GM12872 (cell line): Measurements from ENCODE around the gene CEACAM3.
A peak's percentile ranks its signal among the peaks of the same experiment; 100 is the strongest.

Experiments
- TF ChIP-seq, protein P1 (sequence below): IDR thresholded peaks from 3 replicates; pipeline ENCODE4 v1.5.1; 2011; ENCODE audit warnings: low read depth, mild to moderate bottlenecking, low read length, moderate library complexity; ENCODE audit not compliant: insufficient read depth

Gene CEACAM3

DNA sequence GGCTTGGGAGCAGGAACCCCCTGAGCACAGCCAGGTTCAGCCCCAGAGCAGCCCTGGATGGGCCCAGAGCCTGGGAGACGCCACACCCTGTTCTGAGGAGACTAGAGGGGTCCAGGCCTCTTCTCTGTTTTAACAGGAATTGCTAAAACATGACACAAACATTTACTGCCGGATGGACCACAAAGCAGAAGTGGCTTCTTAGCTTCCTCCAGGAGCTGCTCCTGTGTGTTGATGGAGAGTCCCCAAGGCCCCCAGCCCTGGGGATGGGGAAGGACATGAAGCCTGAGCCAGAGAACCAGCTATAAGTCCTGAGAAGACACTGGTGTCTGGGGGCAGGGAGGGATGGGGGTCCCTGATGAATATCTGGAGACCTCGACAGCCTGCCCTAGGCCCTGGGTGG, 14.6 kb downstream of the CEACAM3 start:
- TF ChIP-seq, protein P1, sequence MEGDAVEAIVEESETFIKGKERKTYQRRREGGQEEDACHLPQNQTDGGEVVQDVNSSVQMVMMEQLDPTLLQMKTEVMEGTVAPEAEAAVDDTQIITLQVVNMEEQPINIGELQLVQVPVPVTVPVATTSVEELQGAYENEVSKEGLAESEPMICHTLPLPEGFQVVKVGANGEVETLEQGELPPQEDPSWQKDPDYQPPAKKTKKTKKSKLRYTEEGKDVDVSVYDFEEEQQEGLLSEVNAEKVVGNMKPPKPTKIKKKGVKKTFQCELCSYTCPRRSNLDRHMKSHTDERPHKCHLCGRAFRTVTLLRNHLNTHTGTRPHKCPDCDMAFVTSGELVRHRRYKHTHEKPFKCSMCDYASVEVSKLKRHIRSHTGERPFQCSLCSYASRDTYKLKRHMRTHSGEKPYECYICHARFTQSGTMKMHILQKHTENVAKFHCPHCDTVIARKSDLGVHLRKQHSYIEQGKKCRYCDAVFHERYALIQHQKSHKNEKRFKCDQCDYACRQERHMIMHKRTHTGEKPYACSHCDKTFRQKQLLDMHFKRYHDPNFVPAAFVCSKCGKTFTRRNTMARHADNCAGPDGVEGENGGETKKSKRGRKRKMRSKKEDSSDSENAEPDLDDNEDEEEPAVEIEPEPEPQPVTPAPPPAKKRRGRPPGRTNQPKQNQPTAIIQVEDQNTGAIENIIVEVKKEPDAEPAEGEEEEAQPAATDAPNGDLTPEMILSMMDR = no peak

DNA sequence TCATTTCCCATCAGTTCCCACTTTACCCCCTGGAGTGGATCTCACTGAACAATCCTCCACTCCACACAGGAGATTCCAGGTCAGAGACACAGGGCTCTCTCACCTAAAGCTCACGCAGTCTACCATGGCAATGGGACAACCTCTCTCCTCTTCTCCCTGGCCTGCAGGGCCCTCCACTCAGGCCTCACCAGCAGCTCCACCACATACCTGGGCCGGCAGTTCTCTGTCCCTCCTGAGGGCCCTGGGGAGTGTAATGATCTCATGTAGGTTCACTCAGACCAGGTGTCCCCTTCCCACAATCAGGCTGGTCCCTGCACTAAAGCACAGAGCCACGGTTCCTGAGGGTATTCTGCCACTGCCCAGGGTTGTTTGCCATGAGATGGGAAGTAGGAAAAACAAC, 15.6 kb downstream of the CEACAM3 start:
- TF ChIP-seq, protein P1 = no peak

DNA sequence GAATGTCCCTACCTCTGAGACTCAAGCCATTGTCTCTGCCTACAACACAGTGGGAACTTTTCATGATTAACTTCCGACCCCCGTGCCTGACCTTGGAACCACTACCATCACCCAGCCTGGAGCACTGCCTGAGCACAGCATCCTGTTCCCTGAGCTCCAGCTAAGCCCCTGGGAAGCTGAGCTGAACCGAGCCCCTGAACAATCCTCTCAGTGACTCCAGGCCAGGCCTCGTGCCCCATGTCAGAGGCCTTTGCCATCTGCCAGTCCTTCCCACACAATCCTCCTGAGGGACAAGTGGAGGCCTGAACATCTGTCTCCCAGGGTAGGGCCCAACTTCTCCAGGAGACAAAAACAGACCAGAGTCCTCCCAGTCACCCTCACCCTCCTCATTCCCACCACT, 17.5 kb downstream of the CEACAM3 start:
- TF ChIP-seq, protein P1 = no peak

DNA sequence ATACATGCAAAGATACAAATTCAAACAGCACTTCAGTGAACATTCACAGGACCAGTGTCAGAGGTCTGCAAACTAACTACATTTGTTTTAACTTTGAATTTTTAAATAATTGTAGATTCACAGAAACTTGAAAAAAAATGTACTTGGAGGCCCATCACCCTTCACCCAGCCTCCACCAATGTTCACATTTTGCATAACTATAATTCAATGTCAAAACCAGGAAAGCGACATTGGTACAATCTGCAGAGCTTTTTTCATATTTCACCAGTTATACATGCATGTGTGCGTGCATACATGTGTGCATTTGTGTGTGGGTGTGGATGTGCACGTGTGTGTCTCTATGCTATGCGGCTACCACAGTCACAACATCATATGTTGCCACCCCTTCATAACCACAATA, 18.9 kb downstream of the CEACAM3 start:
- TF ChIP-seq, protein P1 = no peak

DNA sequence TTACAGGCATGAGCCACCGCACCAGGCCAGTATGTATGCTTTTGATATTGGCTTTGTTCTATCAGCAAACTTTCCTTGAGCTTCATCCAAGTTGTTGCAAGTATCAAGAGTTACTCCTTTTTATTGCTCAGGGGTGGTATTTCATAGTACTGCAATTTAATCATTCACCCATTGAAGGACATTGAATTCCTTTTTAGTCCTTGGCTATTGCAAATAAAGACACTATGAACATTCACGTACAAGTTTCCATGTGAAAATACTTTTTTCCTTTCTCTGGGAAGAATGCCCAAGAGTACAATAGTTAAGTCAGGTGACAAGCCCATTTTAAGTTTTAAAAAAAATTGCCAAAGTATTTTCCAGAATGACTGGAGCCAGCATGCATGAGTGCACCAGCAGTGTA, 20.4 kb downstream of the CEACAM3 start:
- TF ChIP-seq, protein P1 = no peak

DNA sequence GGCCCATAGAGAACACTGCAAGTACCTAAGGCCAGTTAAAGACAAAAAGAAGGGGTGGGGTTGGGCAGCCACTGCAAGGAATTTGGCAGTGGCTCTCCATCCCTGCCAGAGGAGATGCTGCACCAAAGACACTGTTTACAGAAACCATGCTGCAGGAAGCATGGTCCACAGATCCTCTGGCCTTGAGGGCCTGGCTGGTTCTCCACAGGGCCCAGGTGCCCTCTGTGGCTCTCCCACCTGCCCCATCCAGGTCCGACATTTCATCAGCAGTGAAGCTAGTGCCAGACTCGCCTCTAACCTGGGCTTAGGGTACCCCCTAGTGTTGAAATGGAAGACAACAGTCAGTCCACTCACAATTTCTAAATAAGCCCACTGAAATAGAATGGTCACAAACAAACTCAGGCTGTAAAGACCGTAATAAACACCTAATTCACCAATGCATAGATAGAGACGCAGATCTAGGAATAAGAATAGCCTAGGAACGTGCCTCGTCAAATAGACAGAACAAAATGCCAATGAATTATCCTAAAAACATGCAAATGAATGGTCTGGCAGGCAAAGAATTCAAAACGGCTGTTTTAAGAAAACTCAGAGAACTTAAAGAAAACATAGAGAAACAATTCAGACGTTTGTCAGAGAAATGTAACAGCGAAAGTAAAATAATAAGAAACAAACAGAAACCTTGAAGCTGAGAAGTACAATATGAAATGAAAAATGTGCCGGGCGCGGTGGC, 24.8 kb downstream of the CEACAM3 start:
- TF ChIP-seq, protein P1 = peak; percentile 76

DNA sequence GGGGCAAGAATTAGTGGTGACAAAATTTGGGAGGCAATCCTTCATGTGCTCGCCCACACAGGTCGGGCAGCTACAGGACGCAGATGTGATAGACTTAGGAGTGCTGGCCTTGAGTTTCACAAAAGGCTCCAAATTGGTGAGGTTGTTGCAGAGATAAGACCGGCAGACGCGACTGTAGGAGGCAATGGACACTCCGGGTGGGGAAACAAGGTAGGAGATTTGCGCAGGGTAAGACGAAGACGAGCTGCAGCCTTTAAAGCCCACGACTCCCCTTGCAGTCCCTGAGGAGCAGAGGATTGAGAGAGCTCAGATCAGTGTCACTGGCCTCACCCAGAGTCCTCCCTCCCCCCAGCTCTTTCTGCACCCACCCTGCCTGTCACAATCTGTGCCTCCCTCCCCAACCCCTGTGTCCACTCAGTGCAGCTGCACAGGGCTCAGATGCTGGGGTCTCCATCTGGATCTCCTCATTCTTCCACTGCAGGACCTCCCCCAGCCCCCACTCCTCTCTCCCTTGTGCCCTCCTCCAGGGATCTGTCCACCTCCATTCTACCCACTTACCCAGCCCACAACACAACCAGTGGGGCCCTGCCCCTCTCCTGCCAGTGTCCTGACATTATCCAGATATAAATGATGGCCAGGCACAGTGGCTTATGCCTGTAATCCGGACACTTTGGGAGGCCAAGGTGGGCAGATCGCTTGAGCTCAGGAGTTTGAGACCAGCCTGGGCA, 41.8 kb downstream of the CEACAM3 start:
- TF ChIP-seq, protein P1 = no peak
